ENCODE data around the gene TENM4.

DNA sequence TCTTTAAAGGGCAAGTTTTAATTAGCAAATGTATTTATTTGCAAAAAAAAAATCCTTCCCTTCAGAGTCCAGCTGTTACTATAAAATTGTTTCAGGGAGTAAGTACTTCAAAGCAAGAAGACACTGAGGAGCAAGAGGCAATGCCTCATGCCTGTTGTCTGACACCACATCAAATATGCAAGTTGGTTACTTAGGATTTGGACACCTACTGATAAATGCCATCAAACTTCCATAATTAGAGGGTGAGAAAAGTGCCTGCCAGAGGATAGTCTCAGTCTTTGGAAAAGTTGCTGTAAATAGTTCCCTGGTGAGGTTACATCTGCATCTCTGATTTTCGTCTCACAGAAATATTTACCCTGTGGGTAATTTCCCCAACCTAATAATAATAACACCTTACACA lies 4.1 kb upstream of the TENM4 start:
- TF ChIP-seq, protein P1, sequence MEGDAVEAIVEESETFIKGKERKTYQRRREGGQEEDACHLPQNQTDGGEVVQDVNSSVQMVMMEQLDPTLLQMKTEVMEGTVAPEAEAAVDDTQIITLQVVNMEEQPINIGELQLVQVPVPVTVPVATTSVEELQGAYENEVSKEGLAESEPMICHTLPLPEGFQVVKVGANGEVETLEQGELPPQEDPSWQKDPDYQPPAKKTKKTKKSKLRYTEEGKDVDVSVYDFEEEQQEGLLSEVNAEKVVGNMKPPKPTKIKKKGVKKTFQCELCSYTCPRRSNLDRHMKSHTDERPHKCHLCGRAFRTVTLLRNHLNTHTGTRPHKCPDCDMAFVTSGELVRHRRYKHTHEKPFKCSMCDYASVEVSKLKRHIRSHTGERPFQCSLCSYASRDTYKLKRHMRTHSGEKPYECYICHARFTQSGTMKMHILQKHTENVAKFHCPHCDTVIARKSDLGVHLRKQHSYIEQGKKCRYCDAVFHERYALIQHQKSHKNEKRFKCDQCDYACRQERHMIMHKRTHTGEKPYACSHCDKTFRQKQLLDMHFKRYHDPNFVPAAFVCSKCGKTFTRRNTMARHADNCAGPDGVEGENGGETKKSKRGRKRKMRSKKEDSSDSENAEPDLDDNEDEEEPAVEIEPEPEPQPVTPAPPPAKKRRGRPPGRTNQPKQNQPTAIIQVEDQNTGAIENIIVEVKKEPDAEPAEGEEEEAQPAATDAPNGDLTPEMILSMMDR (IDR thresholded peaks at IDR 0.05): no peak
- TF ChIP-seq EZH2phosphoT487 (IDR thresholded peaks at IDR 0.05): no peak

Measured in neural progenitor cell (in vitro differentiated cells).